ENCODE results near the gene NRARP. TPM values are rescaled to one million over a fixed set of nuclear protein-coding genes. Genes with fewer than 3 reads are reported as not detected.

NRARP gene
- total and polyA plus RNA-seq, 2 experiments from 2014 or later: 0.32 TPM; not detected in 1

- Histone ChIP-seq H3K4me1 (ENCODE audit: insufficient read depth) (no peaks in the 10 kb centered on the region), H3K9ac (no peak overlapping the region), H3K27me3 (replicated peaks; ENCODE audit: insufficient read depth) (no peaks in the 10 kb centered on the region; the same call in 1 of the 2 replicates), H3K9me2 (ENCODE audit: insufficient read depth) (no peaks in the 10 kb centered on the region), H3K4me3 (no peak overlapping the region), H3K4me2 (ENCODE audit: unreplicated experiment) (no peak overlapping the region), H3F3A (ENCODE audit: insufficient read depth) (no peaks in the 10 kb centered on the region), H2AFZ (no peak overlapping the region), H3K27ac (no peak overlapping the region), H3K79me2 (ENCODE audit: insufficient read depth) (no peaks in the 10 kb centered on the region), H3K36me3 (ENCODE audit: low read depth) (no peaks in the 10 kb centered on the region), H4K20me1 (ENCODE audit: insufficient read depth) (no peaks in the 10 kb centered on the region), H3K9me3 (ENCODE audit: low read depth) (no peaks in the 10 kb centered on the region)
- in situ Hi-C loops (cut with MboI): no loop called here
- no peak for DNase-seq
- TF ChIP-seq EZH2phosphoT487 (IDR thresholded peaks at IDR 0.05; ENCODE audit: insufficient read depth, low read depth): no peak
- TF ChIP-seq EZH2 (IDR thresholded peaks at IDR 0.05; ENCODE audit: insufficient read depth, poor library complexity, severe bottlenecking): no peak
- 57 to 60% methylated on average over 15 of the region's 15 CpGs for WGBS, 2 experiments (ENCODE audit: low coverage in 1 of 2, low lambda C conversion rate in 2 of 2, missing lambda C conversion rate in 2 of 2)
Observed at GRCh38 chr9:137309368-137310188, 7.5 kb upstream of the NRARP start.

- Histone ChIP-seq H3K9me3 (ENCODE audit: low read depth) (no peaks in the 10 kb centered on the region), H2AFZ (no peak overlapping the region), H3K27ac (no peak overlapping the region), H3K27me3 (replicated peaks; ENCODE audit: insufficient read depth) (no peaks in the 10 kb centered on the region; the same call in 1 of the 2 replicates), H3K4me3 (no peak overlapping the region), H3K79me2 (ENCODE audit: insufficient read depth) (no peaks in the 10 kb centered on the region), H3F3A (ENCODE audit: insufficient read depth) (no peaks in the 10 kb centered on the region), H3K9ac (no peak overlapping the region), H4K20me1 (ENCODE audit: insufficient read depth) (no peaks in the 10 kb centered on the region), H3K4me2 (ENCODE audit: unreplicated experiment) (no peak overlapping the region), H3K4me1 (ENCODE audit: insufficient read depth) (no peaks in the 10 kb centered on the region), H3K36me3 (ENCODE audit: low read depth) (no peaks in the 10 kb centered on the region), H3K9me2 (ENCODE audit: insufficient read depth) (no peaks in the 10 kb centered on the region)
- WGBS, 2 experiments (ENCODE audit: low coverage in 1 of 2, low lambda C conversion rate in 2 of 2, missing lambda C conversion rate in 2 of 2): 35 to 37% methylated on average over 15 to 19 of the region's 20 CpGs
- in situ Hi-C loops (cut with MboI): no loop called here
- no peak for TF ChIP-seq EZH2 (IDR thresholded peaks at IDR 0.05; ENCODE audit: insufficient read depth, poor library complexity, severe bottlenecking)
- TF ChIP-seq EZH2phosphoT487 (IDR thresholded peaks at IDR 0.05; ENCODE audit: insufficient read depth, low read depth): no peak
- DNase-seq: no peak
Observed at GRCh38 chr9:137308057-137308619, 6.1 kb upstream of the NRARP start.

- no peak overlapping the region for H2AFZ ChIP-seq
- no peaks in the 10 kb centered on the region for H3F3A ChIP-seq (ENCODE audit: insufficient read depth)
- no peaks in the 10 kb centered on the region for H3K79me2 ChIP-seq (ENCODE audit: insufficient read depth)
- no peaks in the 10 kb centered on the region for H3K9me2 ChIP-seq (ENCODE audit: insufficient read depth)
- H3K4me2 ChIP-seq (ENCODE audit: unreplicated experiment): no peak overlapping the region
- H3K4me3 ChIP-seq: no peak overlapping the region
- no peaks in the 10 kb centered on the region for H3K36me3 ChIP-seq (ENCODE audit: low read depth)
- no peaks in the 10 kb centered on the region for H4K20me1 ChIP-seq (ENCODE audit: insufficient read depth)
- H3K4me1 ChIP-seq (ENCODE audit: insufficient read depth): no peaks in the 10 kb centered on the region
- H3K27ac ChIP-seq: no peak overlapping the region
- no peak for DNase-seq
- no peaks in the 10 kb centered on the region; the same call in 1 of the 2 replicates for H3K27me3 ChIP-seq (replicated peaks; ENCODE audit: insufficient read depth)
- 46 to 52% methylated on average over 22 to 29 of the region's 30 CpGs for WGBS, 2 experiments (ENCODE audit: low coverage in 1 of 2, low lambda C conversion rate in 2 of 2, missing lambda C conversion rate in 2 of 2)
- TF ChIP-seq EZH2 (IDR thresholded peaks at IDR 0.05; ENCODE audit: insufficient read depth, poor library complexity, severe bottlenecking) (no peak), EZH2phosphoT487 (IDR thresholded peaks at IDR 0.05; ENCODE audit: insufficient read depth, low read depth) (no peak)
- H3K9ac ChIP-seq: no peak overlapping the region
- no peaks in the 10 kb centered on the region for H3K9me3 ChIP-seq (ENCODE audit: low read depth)
- in situ Hi-C loops (cut with MboI): no loop called here
Observed at GRCh38 chr9:137307255-137308056, 5.4 kb upstream of the NRARP start.

- TF ChIP-seq EZH2phosphoT487 (IDR thresholded peaks at IDR 0.05; ENCODE audit: insufficient read depth, low read depth) (no peak), EZH2 (IDR thresholded peaks at IDR 0.05; ENCODE audit: insufficient read depth, poor library complexity, severe bottlenecking) (no peak)
- in situ Hi-C loops (cut with MboI): no loop called here
- H3K79me2 ChIP-seq (ENCODE audit: insufficient read depth): no peaks in the 10 kb centered on the region
- H2AFZ ChIP-seq: no peak overlapping the region
- no peaks in the 10 kb centered on the region for H3K9me2 ChIP-seq (ENCODE audit: insufficient read depth)
- no peaks in the 10 kb centered on the region for H3K4me1 ChIP-seq (ENCODE audit: insufficient read depth)
- no peak overlapping the region for H3K9ac ChIP-seq
- H4K20me1 ChIP-seq (ENCODE audit: insufficient read depth): no peaks in the 10 kb centered on the region
- H3K27ac ChIP-seq: no peak overlapping the region
- H3K9me3 ChIP-seq (ENCODE audit: low read depth): no peaks in the 10 kb centered on the region
- no peak overlapping the region for H3K4me2 ChIP-seq (ENCODE audit: unreplicated experiment)
- H3K4me3 ChIP-seq: no peak overlapping the region
- H3K36me3 ChIP-seq (ENCODE audit: low read depth): no peaks in the 10 kb centered on the region
- WGBS, 2 experiments (ENCODE audit: low coverage in 1 of 2, low lambda C conversion rate in 2 of 2, missing lambda C conversion rate in 2 of 2): 53 to 55% methylated on average over 16 to 21 of the region's 23 CpGs
- H3K27me3 ChIP-seq (replicated peaks; ENCODE audit: insufficient read depth): no peaks in the 10 kb centered on the region; the same call in 1 of the 2 replicates
- DNase-seq: no peak
- H3F3A ChIP-seq (ENCODE audit: insufficient read depth): no peaks in the 10 kb centered on the region
Observed at GRCh38 chr9:137306850-137307254, 4.8 kb upstream of the NRARP start.

Data from GM23248 (cell line).